GM15510 (cell line): ENCODE results near the gene GNMT.

Experiments
- POLR2A ChIP-seq: IDR thresholded peaks from 3 replicates; pipeline ENCODE4 v1.6.1; 2011; ENCODE audit warnings: borderline replicate concordance; ENCODE audit not compliant: insufficient read length; ENCODE audit errors: extremely low read depth

Gene GNMT

DNA sequence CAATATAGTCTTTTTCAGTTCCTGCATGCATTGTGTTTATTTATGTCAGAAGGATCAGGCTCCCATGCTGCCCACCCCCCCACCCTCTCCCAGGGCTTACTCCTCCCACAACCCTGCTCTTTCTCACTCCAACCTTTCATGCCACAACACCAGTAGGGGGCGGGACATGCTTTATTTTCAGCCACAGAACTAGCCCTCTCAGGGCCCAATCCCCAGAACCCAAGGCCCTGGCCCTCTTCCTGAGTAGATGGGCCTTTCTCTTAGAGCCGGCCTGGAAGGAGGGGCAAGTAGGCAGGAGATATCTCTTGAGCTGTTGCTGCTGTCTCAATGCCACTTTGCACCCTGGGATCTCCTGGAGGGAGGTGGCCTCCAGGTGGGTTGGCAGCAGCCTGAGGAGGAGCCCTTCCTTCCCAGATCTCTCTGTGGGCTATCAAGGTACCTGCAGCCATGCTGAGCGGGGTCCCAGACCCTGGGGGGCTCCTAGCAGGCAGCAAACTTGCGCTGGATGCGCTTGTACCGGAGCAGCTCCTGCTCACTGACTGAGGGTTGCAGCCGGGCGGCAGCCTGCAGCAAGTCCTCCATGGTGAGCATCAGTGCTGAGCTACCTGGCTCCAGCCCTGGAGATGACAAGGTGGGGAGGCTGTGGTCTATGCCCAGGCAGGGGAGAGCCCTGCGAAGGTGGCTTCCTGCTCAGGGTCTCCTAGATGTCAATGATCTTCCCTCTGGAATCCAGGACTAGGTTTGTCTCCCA is 3.5 kb downstream of the GNMT start:
- TF ChIP-seq POLR2A = no peak

DNA sequence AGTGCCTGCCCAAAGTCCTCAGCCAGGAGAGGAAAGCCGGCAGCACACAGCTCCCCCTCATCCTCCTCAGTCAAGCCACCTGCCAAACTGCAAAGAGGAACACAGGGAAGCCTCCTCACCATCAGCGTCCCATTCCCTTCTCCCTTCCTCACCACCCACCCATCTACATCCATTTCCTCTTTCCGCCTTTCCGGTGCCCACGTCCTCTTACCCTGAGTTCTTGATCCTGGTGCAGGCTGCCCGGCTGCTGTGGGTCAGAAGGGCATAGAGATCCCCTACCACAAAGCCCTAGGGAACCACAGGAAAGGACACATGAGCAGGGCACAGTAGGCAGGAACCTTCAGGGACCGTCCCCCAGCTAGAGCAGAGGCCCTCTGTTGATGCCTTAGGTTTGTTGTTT is 6.0 kb downstream of the GNMT start:
- TF ChIP-seq POLR2A = no peak

DNA sequence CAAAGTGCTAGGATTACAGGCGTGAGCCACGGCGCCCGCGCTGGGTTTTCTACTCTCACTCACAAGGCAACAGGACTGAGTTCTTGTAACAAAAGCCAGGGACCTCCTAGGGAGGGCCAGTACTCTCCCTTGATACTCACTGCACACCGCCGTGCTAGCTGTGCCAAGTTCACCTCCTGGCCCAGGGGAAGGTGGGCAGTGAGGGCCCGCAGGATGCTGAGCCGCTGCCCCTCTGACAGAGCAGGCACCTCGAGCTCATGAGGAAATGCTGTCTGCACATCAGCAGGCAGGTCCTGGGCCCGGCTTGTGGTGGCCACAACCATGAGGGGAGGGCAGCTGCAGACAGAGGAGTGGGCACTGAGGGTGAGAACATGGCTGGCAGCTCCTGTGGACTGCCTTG is 6.7 kb downstream of the GNMT start:
- TF ChIP-seq POLR2A = no peak

DNA sequence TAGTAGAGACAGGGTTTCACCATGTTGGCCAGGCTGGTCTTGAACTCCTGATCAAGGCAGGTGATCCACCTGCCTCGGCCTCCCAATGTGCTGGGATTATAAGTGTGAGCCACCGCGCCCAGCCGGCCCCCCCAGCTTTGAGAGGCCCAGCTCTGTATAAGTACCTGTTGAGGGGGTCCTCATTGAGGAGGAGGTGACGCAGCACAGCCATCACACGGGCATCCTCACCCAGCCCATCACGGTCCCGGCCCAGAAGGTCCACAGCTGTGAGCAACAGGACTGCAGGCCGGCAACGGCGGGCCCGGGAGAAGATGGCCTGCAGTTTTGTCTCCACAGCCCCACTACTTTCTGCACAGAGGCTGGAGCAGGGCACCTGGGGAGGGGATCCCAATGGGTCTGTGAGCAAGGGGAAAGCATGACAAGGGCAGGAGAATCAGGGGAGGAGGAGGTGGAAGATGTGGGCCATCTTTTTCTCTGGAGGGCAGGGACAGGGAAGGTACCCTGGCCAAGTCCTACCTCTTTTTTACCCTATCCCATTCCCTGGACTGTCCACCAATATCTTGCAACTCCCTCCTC is 7.7 kb downstream of the GNMT start:
- no peak for TF ChIP-seq POLR2A

DNA sequence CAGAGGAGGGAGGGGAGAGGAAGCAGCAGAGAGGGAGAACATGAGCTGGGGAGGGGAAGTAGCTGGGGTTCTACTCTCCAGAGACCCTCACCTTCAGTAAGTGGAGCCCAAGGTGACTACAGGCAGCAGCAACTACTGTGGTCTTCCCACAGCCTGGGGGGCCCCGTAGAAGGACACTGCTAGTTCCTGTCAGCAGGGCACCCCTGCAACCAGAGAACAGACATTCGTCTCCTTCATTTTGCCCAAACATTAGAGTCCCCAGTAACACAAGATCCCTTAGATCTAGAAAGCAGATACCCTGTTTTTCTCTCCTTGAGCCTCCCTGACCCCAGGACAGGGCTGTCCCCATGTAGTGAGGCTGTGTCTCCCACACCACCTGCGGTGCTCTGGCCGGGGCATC is 8.2 kb downstream of the GNMT start:
- no peak for TF ChIP-seq POLR2A

DNA sequence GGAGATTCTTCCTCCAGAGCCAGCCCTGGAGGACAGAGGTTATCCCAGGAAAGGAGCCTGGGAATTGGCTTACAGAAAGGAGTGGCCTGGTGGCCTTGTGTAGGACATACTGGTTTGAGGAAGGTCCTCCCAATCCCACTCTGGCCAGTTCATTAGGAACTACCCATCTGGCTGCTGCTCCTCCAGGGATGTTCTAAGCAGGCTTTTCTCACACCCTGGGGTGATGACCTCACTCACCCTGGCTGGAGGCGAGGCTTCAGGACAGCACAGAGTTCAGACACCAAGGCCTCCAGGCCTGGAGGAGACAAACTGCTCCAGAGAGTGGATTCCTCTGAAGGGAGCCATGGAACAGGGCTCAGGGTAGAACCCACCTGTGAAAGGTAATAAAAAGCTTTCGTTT is 8.9 kb downstream of the GNMT start:
- TF ChIP-seq POLR2A = no peak

DNA sequence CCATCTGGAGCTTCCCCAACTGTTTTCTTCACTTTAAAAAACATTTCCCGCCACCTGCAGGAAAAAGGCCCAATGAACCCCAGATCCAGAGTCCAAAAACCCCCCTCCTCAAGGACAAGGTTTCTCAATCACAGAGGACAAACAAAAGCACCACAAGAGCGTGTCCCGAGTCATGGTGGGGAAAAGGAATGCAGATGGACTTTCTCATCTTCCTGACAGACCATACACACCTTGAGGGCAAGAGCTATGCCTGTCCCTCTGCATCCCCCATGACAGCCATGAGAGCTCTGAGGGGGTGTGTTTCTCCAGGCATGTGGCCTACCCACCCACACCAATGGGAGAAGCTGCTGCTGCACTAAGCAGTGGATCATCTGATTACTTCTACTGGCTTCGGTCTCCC is 9.4 kb downstream of the GNMT start:
- no peak for TF ChIP-seq POLR2A

DNA sequence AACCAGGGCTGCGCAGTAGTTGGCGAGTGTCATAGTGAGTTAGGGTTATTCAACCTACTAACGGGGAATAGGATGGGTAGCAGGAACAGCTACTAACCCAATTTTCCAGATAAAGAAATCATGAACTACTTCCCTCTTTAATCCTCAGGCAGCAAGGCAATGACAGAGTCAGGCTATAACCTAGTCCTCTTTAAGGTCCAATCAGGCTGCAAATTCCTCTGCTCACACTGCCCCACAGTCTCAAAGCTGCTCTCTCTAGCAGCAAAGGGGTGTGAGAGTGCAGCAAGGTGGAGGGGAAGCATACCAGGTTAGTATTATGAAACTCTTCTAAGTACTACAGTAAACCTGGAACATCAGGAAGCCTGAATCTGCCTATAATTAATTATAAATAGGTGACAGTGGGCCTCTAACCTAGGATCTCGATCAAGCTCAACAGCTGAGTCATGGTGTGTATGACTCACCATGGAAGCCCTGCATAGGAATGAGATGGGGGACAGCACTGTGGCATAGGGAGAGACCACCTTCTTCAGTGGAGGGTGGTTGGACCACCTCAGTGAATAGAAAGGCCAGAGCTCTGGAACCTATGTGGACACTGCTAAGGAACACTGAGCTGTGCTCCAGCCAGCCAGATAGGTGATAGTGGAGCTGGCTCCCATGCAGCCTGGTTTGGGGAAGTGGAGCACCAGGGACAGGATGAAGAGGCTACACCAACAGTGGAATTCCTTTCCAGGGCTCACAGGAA is 10.5 kb downstream of the GNMT start:
- no peak for TF ChIP-seq POLR2A

DNA sequence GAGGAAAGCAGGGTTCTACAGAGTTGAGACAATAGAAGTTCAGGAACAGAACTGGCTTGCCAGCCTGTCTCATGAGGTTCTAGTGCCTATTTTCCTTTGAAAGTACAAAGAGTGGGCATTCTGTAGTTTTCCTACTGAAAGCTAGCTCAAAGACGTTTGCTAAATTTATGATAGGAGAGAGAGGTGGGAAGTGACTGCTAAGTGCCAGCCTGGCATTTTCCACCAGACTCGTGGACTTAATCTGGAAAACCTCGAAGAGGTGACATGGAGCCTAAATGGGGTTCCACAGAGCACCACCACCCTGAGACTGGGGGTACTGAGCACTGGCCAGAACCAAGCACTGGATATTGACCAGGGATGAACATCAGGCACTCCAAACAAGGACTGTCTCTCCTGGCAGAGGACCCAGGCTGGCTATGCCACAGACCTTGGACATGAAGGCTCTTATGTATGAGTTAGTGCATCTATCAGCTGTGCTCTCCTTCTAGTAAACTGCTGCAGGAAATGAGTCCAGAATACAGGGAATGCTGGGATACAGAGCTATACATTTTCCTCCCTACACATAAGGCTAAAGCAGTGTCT is 11.3 kb downstream of the GNMT start:
- TF ChIP-seq POLR2A = no peak

DNA sequence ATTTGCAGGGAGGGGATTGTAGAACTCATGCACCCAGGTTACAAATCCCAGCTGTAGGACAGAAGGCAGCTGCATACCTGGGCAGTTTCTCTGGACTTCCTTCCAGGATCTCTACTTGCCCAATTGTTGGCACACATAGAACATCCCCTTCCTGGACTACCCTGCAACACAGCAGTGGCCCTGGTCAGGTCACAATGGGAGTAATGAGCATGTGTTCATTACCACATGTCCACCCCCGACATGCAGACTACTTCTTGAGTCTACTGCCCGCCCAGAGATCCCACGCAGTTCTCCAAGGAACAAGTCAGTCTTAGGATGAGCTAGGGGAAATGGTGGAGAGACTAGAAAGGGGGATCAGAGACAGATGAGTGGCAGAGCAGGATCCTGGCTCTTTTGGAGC is 13.4 kb downstream of the GNMT start:
- no peak for TF ChIP-seq POLR2A

DNA sequence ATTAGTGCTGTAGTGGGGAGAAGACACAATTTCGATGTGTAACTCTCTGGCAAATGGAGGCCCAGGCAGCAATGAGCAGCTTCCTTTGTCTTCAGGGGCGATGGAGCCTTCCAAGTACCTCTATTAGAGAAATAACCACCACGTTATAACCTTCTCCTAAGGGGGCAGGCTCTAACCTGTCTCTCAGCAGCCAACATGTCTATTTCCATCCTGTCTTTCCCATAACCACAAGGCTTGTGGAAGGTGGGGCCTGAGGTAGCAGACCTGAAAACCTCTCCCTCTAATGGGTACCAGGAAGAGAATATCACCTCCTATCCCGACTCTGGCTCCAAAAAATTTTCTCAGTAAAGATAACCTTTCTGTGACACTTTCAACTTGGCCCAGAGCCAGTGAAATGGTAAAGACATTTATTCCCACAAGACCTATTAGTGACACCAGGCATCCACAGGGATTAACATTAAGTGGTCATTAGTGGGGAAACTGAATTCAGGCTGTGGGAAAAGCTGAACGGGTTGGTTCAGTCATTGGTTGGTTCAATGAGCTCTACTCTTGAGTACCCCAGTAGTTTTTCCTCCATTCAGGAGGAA is 14.5 kb downstream of the GNMT start:
- no peak for TF ChIP-seq POLR2A

DNA sequence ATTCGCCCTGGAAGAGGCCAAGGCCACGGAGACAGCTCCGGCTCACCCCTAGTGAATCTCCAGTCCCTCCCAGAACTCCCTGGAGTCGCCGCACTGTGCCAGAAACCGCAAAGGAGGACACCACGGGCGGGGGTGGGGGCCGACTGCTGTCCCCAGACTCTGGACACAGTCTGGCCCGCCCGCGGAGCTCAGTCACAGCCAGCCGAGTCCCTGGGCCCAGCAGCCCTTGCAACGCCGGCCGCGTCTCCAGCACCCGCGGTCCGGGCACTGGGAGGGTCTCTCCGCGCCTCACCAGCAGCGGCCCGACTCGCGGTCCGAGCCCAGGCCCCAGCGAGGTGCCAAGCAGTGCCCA is 17.9 kb downstream of the GNMT start:
- no peak for TF ChIP-seq POLR2A

DNA sequence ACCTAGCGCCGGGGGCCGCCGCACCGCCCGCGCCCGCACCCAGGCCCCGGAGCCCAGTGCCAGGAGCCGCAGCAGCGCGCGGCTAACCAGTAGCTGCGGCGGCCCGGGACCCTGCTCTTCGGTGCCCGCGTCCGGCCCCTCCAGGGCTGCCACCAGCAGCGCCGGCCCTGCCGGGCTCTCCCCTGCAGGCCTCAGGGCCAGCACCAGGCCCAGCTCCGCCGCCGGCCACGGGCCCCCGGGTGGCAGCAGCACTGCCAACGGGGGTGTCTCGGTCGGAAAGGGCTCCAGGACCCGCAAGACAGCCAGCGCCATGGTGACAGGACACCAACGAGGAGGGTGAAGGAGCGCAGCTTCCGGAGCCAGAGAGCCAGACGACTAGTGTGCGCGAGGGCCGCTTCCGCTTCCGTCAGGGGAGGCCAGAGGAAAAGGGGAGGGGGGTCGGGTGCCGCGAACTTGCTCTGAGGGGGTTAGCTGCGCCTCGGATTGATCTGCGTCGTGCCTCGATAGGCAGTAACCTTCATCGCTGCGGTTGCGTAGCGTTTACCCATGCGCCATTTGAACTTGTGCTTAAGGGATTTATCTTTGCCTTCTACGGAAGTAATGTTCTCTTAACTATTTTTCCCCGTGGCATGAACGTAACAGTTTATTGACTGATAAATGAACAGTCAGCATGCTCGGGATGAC is 18.4 kb downstream of the GNMT start, which contains the start of gene PEX6:
PEX6 (minus strand) TSS at position 343 of the 684 bp plus-strand sequence; CDS start at position 312, 31 bp downstream.
- TF ChIP-seq POLR2A = peak; percentile 93

DNA sequence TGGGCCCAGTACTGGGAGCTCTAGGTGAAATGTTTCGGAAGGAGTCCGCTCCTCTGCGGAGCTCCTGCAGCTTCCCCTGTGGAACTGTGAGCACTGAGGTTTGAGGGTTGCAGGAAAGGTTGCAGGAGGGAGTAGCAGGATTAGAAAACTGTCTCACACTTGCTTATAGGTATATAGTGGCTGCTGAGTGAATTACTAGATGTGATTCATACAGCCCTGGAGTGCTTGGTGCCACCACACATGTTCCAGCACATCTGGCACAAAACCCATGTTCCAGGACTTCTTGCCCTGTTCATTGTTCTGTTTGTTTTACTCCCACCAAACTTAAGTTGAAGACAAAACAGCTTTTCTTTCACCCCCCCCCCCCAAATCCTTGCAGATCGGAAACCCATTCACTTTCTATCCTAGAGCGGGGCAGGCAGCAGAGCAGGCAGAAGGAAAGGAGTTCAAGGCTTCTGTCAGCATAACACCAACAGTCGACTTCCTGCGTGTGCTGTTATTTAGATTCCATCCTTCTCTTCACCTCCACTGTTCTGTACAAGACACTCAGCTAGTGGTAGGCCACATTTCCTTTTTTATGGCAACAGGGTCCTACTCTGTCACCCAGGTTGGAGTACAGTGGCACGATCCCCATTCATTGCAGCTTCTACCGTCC is 19.1 kb downstream of the GNMT start:
- TF ChIP-seq POLR2A = no peak
